EL (cell line): Measurements from ENCODE around the gene NFATC2IP.
A peak's percentile ranks its signal among the peaks of the same experiment; 100 is the strongest.
"Not testable (repeated sequence)": the region's sequence is repeated elsewhere in the genome, so short reads cannot be mapped to it uniquely, and the experiment has no call there.

Source experiments
- DNase-seq: peaks from one replicate; pipeline ENCODE4 v3.0.0-alpha.2; 2016

Gene NFATC2IP

GRCh38 chr16:28927815-28928214, 22.9 kb upstream of the NFATC2IP start:
- DNase-seq = no peak

- DNase-seq = no peak
Measured at GRCh38 chr16:28930203-28930602, 20.5 kb upstream of the NFATC2IP start.

GRCh38 chr16:28930652-28931051, 20.1 kb upstream of the NFATC2IP start:
- no peak for DNase-seq

- no peak for DNase-seq
Measured at GRCh38 chr16:28931801-28932225, 18.9 kb upstream of the NFATC2IP start, which contains the start of gene CD19. TSS of gene CD19 (plus strand) at chr16:28931971. CDS start at chr16:28932001, 30 bp downstream.

- no peak for DNase-seq
Measured at GRCh38 chr16:28932339-28933141, 18.2 kb upstream of the NFATC2IP start.

- no peak for DNase-seq
Measured at GRCh38 chr16:28933171-28933570, 17.6 kb upstream of the NFATC2IP start.

GRCh38 chr16:28935346-28935745, 15.4 kb upstream of the NFATC2IP start:
- DNase-seq = no peak

GRCh38 chr16:28935924-28936783, 14.6 kb upstream of the NFATC2IP start:
- DNase-seq = peak; percentile 71

- DNase-seq = no peak
Measured at GRCh38 chr16:28936784-28937155, 14.0 kb upstream of the NFATC2IP start.

- no peak for DNase-seq
Measured at GRCh38 chr16:28937222-28937876, 13.4 kb upstream of the NFATC2IP start.

- no peak for DNase-seq
Measured at GRCh38 chr16:28938721-28939120, 12.0 kb upstream of the NFATC2IP start.

GRCh38 chr16:28939825-28940224, 10.9 kb upstream of the NFATC2IP start:
- DNase-seq = not testable (repeated sequence)

- no peak for DNase-seq
Measured at GRCh38 chr16:28943281-28943680, 7.5 kb upstream of the NFATC2IP start.

- no peak for DNase-seq
Measured at GRCh38 chr16:28946681-28947080, 4.1 kb upstream of the NFATC2IP start.

- peak; percentile 21 for DNase-seq
Measured at GRCh38 chr16:28951410-28951943, 740 bp downstream of the NFATC2IP start.

- no peak for DNase-seq
Measured at GRCh38 chr16:28958216-28958615, 7.5 kb downstream of the NFATC2IP start.

- no peak for DNase-seq
Measured at GRCh38 chr16:28958836-28959235, 8.1 kb downstream of the NFATC2IP start.

- DNase-seq = no peak
Measured at GRCh38 chr16:28964072-28964471, 13.3 kb downstream of the NFATC2IP start.

GRCh38 chr16:28964496-28964895, 13.8 kb downstream of the NFATC2IP start:
- no peak for DNase-seq

GRCh38 chr16:28967156-28967555, 16.4 kb downstream of the NFATC2IP start:
- no peak for DNase-seq

GRCh38 chr16:28969696-28970095, 19.0 kb downstream of the NFATC2IP start:
- DNase-seq = not testable (repeated sequence)

GRCh38 chr16:28974007-28974436, 23.3 kb downstream of the NFATC2IP start:
- DNase-seq = peak; percentile 74
